IMR-90 (cell line): Measurements from ENCODE around the gene GHDC. TPM values are rescaled to one million over a fixed set of nuclear protein-coding genes. Genes with fewer than 3 reads are reported as not detected.

Experiments
- ATAC-seq: fragments of 200-7000 bp; cut with Tn5 transposase; 2 replicates; pipeline ENCODE4 v1.9.1; 2020; ENCODE audit warnings: low read depth, mild to moderate bottlenecking, moderate library complexity
- BruUV-seq: library from RNA; stranded (reverse); fragments of 400-500 nt; replicated peaks from 2 replicates; lab custom pipeline; 2021; lab: Mats Ljungman, UMichigan
- CTCF ChIA-PET: fragments of 300-600 bp; formaldehyde crosslinking; extraction: SDS; loops from one replicate; lab custom pipeline; 2021; ENCODE audit warnings: antibody characterized with exemption; lab: Yijun Ruan, JAX
- POLR2A ChIA-PET: fragments of 300-600 bp; sonication (Branson Sonifier 250); formaldehyde crosslinking; loops from one replicate; lab custom pipeline; 2022; ENCODE audit warnings: antibody characterized with exemption; ENCODE audit not compliant: unreplicated experiment; lab: Charles Lee
- DNase-seq: peaks from one replicate; pipeline ENCODE4 v3.0.0; 2013
- H2AFZ ChIP-seq: replicated peaks from 2 replicates; pipeline ENCODE3; 2013; ENCODE audit warnings: low read length, mild to moderate bottlenecking; ENCODE audit not compliant: poor library complexity
- H2AK5ac ChIP-seq: 2 replicates; pipeline ENCODE4 v1.6.1; 2013; ENCODE audit warnings: low read depth, low read length, inconsistent platforms
- H2AK9ac ChIP-seq: replicated peaks from 2 replicates; pipeline ENCODE3; 2013; ENCODE audit warnings: mild to moderate bottlenecking, low read depth, low read length, moderate library complexity; ENCODE audit not compliant: poor library complexity
- H2BK120ac ChIP-seq: 2 replicates; pipeline ENCODE4 v1.6.1; 2013; ENCODE audit warnings: low read depth, low read length, inconsistent platforms
- H2BK15ac ChIP-seq: 3 replicates; pipeline ENCODE4 v1.6.1; 2013; ENCODE audit warnings: low read depth, low read length, inconsistent platforms
- H2BK20ac ChIP-seq: 2 replicates; pipeline ENCODE4 v1.6.1; 2013; ENCODE audit warnings: low read depth, mild to moderate bottlenecking, inconsistent platforms, low read length, moderate library complexity
- H2BK5ac ChIP-seq: 2 replicates; pipeline ENCODE4 v1.6.1; 2013; ENCODE audit warnings: mild to moderate bottlenecking, low read depth, low read length, inconsistent platforms; ENCODE audit not compliant: poor library complexity, severe bottlenecking
- H3K14ac ChIP-seq: replicated peaks from 2 replicates; pipeline ENCODE4 v1.6.1; 2013; ENCODE audit warnings: low read depth, low read length, inconsistent platforms
- H3K18ac ChIP-seq: 2 replicates; pipeline ENCODE4 v1.6.1; 2013; ENCODE audit warnings: low read depth, low read length, control low read depth
- H3K23ac ChIP-seq: 2 replicates; pipeline ENCODE4 v1.6.1; 2013; ENCODE audit warnings: low read depth, low read length, inconsistent platforms
- H3K27ac ChIP-seq: 2 replicates; pipeline ENCODE4 v1.5.1; 2013; ENCODE audit warnings: mild to moderate bottlenecking, control low read depth, low read length; ENCODE audit not compliant: insufficient read depth
- H3K27me3 ChIP-seq: 2 replicates; pipeline ENCODE4 v1.6.1; 2013; ENCODE audit warnings: low read length; ENCODE audit not compliant: control insufficient read depth, insufficient read depth
- H3K36me3 ChIP-seq: 2 replicates; pipeline ENCODE4 v1.6.1; 2013; ENCODE audit warnings: low read length, mixed read lengths; ENCODE audit not compliant: control insufficient read depth, insufficient read depth
- H3K4ac ChIP-seq: 2 replicates; pipeline ENCODE4 v1.6.1; 2013; ENCODE audit warnings: low read depth, low read length, inconsistent platforms
- H3K4me1 ChIP-seq: 2 replicates; pipeline ENCODE4 v1.6.1; 2013; ENCODE audit warnings: low read length, mixed read lengths; ENCODE audit not compliant: control insufficient read depth, insufficient read depth
- H3K4me2 ChIP-seq: 2 replicates; pipeline ENCODE4 v1.6.1; 2013; ENCODE audit warnings: low read depth, mild to moderate bottlenecking, control low read depth, low read length, moderate library complexity
- H3K4me3 ChIP-seq: 2 replicates; pipeline ENCODE4 v1.5.1; 2013; ENCODE audit warnings: low read depth, mild to moderate bottlenecking, control low read depth, low read length, moderate library complexity; ENCODE audit not compliant: insufficient read depth
- H3K56ac ChIP-seq: 2 replicates; pipeline ENCODE4 v1.6.1; 2013; ENCODE audit warnings: low read length, inconsistent platforms; ENCODE audit not compliant: insufficient read depth; ENCODE audit errors: extremely low read depth
- H3K79me1 ChIP-seq, 2 experiments: 2 replicates each; pipeline ENCODE4 v1.6.1; 2013; ENCODE audit warnings: low read length in 2 of 2, inconsistent platforms in 1 of 2, low read depth in 1 of 2
- H3K9ac ChIP-seq: 2 replicates; pipeline ENCODE4 v1.6.1; 2013; ENCODE audit warnings: low read depth, low read length, control low read depth
- H3K9me1 ChIP-seq: 2 replicates; pipeline ENCODE4 v1.6.1; 2013; ENCODE audit warnings: low read length, inconsistent platforms; ENCODE audit not compliant: insufficient read depth
- H3K9me3 ChIP-seq: 2 replicates; pipeline ENCODE4 v1.6.1; 2013; ENCODE audit warnings: low read length; ENCODE audit not compliant: control insufficient read depth, insufficient read depth
- H4K20me1 ChIP-seq: 2 replicates; pipeline ENCODE4 v1.6.1; 2013; ENCODE audit warnings: low read length, inconsistent platforms; ENCODE audit not compliant: insufficient read depth
- H4K5ac ChIP-seq: 2 replicates; pipeline ENCODE4 v1.6.1; 2013; ENCODE audit warnings: mild to moderate bottlenecking, low read depth, low read length, control low read depth
- H4K8ac ChIP-seq, 2 experiments: 2 replicates each; pipeline ENCODE4 v1.6.1; 2013; ENCODE audit warnings: low read depth in 2 of 2, low read length in 2 of 2, control low read depth in 1 of 2, inconsistent platforms in 1 of 2
- H4K91ac ChIP-seq: 2 replicates; pipeline ENCODE4 v1.6.1; 2013; ENCODE audit warnings: low read depth, low read length, inconsistent platforms; ENCODE audit not compliant: insufficient read depth
- BHLHE40 ChIP-seq: fragments of 150-350 bp; IDR thresholded peaks from 2 replicates; pipeline ENCODE4 v1.6.1; 2016; ENCODE audit warnings: mild to moderate bottlenecking, low read depth, low read length
- CEBPB ChIP-seq: IDR thresholded peaks from 2 replicates; pipeline ENCODE4 v1.6.1; 2012; ENCODE audit warnings: low read depth, low read length, improper control_type of control experiment
- CHD1 ChIP-seq: IDR thresholded peaks from 2 replicates; pipeline ENCODE4 v1.6.1; 2012; ENCODE audit warnings: low read depth, low read length, improper control_type of control experiment
- FOS ChIP-seq: fragments of 150-350 bp; IDR thresholded peaks from 2 replicates; pipeline ENCODE4 v1.6.1; 2016; ENCODE audit warnings: low read depth, low read length
- MAFK ChIP-seq: IDR thresholded peaks from 2 replicates; pipeline ENCODE4 v1.6.1; 2012; ENCODE audit warnings: low read depth, low read length, improper control_type of control experiment
- MAZ ChIP-seq: IDR thresholded peaks from 2 replicates; pipeline ENCODE4 v1.6.1; 2012; ENCODE audit warnings: low read depth, mild to moderate bottlenecking, low read length, improper control_type of control experiment, moderate library complexity, borderline replicate concordance
- MXI1 ChIP-seq: IDR thresholded peaks from 2 replicates; pipeline ENCODE4 v1.6.1; 2012; ENCODE audit warnings: low read depth, mild to moderate bottlenecking, low read length, moderate library complexity, borderline replicate concordance
- NFE2L2 ChIP-seq: fragments of 150-350 bp; IDR thresholded peaks from 2 replicates; pipeline ENCODE4 v1.6.1; 2016; ENCODE audit warnings: low read depth, mild to moderate bottlenecking, low read length
- RAD21 ChIP-seq: IDR thresholded peaks from 2 replicates; pipeline ENCODE4 v1.6.1; 2012; ENCODE audit warnings: low read length, improper control_type of control experiment
- SMC3 ChIP-seq: fragments of 150-350 bp; IDR thresholded peaks from 2 replicates; pipeline ENCODE4 v1.6.1; 2016; ENCODE audit warnings: low read depth, mild to moderate bottlenecking, antibody characterized with exemption, low read length, moderate library complexity
- WGBS, 2 experiments: methylation state at CpG; one replicate each; pipeline versions ENCODE4 v1.1.5 to v1.1.7; 2013; ENCODE audit warnings: missing lambda C conversion rate in 2 of 2; ENCODE audit not compliant: insufficient read length in 1 of 2; ENCODE audit errors: extremely low coverage in 2 of 2; 5-methylcytosine and 5-hydroxymethylcytosine counted together
- dilution Hi-C: fragments of 300-500 bp; cut with HindIII; formaldehyde crosslinking; loops from one replicate; pipeline ENCODE4 v1.14.3; 2018; ENCODE audit warnings: low sequenced_read_pairs; ENCODE audit not compliant: unreplicated experiment
- in situ Hi-C: fragments of 300-500 bp; cut with MboI; formaldehyde crosslinking; loops from 3 replicates; pipeline ENCODE4 v1.14.3; 2019; ENCODE audit warnings: low sequenced_read_pairs, inconsistent platforms, mixed read lengths
- intact Hi-C: fragments of 100-400 bp; cut with micrococcal nuclease; formaldehyde crosslinking; loops from 2 replicates; pipeline ENCODE4 v1.10.0; 2022
- polyA plus RNA-seq, 3 experiments: library from polyadenylated mRNA; depleted of rRNA; stranded (reverse); fragments of >200 nt; gene quantifications; 2 replicates each; pipeline ENCODE4 v1.2.3, GENCODE V29; 2012; ENCODE audit warnings: low replicate concordance in 1 of 3
- total RNA-seq: library from RNA; depleted of rRNA; stranded (reverse); fragments of >200 nt; gene quantifications from 2 replicates; pipeline ENCODE4 v1.2.3, GENCODE V29; 2012
- TF ChIP-seq, protein P1 (sequence below): fragments of 150-350 bp; IDR thresholded peaks from 2 replicates; pipeline ENCODE4 v1.6.1; 2017; ENCODE audit warnings: mild to moderate bottlenecking, antibody characterized with exemption, low read length, low read depth
- TF ChIP-seq, protein P2 (sequence below): conservative IDR thresholded peaks from 2 replicates; pipeline ENCODE4 v1.5.1; 2012; ENCODE audit warnings: mild to moderate bottlenecking, low read depth, low read length, improper control_type of control experiment
- TF ChIP-seq, protein P3 (sequence below): fragments of 150-350 bp; IDR thresholded peaks from 2 replicates; pipeline ENCODE4 v1.6.1; 2016; ENCODE audit warnings: low read depth, mild to moderate bottlenecking, low read length, moderate library complexity, borderline replicate concordance

Gene GHDC
- total and polyA plus RNA-seq, 2 of the 4 experiments (the other 2 are of a cell fraction) = 5.2 to 8.1 TPM

- CTCF ChIA-PET = interaction anchor here (1.4 kb wide), 1 partner anchor 23 kb away, joined by 3 read pairs; no protein-coding TSS in a partner anchor
- H4K5ac ChIP-seq = no peak overlapping the region
- peaks cover 3% of the 10 kb centered on the region for H3K9me1 ChIP-seq
- TF ChIP-seq SMC3 (no peak), MAZ (no peak), FOS (no peak), NFE2L2 (no peak), MAFK (no peak), RAD21 (no peak), CHD1 (no peak), BHLHE40 (no peak), CEBPB (no peak), MXI1 (no peak)
- TF ChIP-seq, protein P1, sequence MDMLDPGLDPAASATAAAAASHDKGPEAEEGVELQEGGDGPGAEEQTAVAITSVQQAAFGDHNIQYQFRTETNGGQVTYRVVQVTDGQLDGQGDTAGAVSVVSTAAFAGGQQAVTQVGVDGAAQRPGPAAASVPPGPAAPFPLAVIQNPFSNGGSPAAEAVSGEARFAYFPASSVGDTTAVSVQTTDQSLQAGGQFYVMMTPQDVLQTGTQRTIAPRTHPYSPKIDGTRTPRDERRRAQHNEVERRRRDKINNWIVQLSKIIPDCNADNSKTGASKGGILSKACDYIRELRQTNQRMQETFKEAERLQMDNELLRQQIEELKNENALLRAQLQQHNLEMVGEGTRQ = no peak
- TF ChIP-seq, protein P2, sequence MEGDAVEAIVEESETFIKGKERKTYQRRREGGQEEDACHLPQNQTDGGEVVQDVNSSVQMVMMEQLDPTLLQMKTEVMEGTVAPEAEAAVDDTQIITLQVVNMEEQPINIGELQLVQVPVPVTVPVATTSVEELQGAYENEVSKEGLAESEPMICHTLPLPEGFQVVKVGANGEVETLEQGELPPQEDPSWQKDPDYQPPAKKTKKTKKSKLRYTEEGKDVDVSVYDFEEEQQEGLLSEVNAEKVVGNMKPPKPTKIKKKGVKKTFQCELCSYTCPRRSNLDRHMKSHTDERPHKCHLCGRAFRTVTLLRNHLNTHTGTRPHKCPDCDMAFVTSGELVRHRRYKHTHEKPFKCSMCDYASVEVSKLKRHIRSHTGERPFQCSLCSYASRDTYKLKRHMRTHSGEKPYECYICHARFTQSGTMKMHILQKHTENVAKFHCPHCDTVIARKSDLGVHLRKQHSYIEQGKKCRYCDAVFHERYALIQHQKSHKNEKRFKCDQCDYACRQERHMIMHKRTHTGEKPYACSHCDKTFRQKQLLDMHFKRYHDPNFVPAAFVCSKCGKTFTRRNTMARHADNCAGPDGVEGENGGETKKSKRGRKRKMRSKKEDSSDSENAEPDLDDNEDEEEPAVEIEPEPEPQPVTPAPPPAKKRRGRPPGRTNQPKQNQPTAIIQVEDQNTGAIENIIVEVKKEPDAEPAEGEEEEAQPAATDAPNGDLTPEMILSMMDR = no peak
- TF ChIP-seq, protein P3, sequence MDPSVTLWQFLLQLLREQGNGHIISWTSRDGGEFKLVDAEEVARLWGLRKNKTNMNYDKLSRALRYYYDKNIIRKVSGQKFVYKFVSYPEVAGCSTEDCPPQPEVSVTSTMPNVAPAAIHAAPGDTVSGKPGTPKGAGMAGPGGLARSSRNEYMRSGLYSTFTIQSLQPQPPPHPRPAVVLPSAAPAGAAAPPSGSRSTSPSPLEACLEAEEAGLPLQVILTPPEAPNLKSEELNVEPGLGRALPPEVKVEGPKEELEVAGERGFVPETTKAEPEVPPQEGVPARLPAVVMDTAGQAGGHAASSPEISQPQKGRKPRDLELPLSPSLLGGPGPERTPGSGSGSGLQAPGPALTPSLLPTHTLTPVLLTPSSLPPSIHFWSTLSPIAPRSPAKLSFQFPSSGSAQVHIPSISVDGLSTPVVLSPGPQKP = no peak
- H3K79me1 ChIP-seq = peaks cover 22 to 57% of the 10 kb centered on the region in 2 experiments
- H3K27ac ChIP-seq = no peak overlapping the region
- H3K36me3 ChIP-seq = peaks cover 25% of the 10 kb centered on the region
- no peak overlapping the region for H3K18ac ChIP-seq
- no peak overlapping the region for H2AFZ ChIP-seq
- POLR2A ChIA-PET = no interaction called here
- no peaks in the 10 kb centered on the region for H3K27me3 ChIP-seq
- intact Hi-C loops = no loop called here
- no peak overlapping the region for H3K23ac ChIP-seq
- peaks cover 20% of the 10 kb centered on the region; the same call in 1 of the 2 replicates for H4K20me1 ChIP-seq
- no peak overlapping the region for H2BK15ac ChIP-seq
- no peak overlapping the region for H3K9ac ChIP-seq
- H4K8ac ChIP-seq = no peak overlapping the region
- H3K4ac ChIP-seq = no peak overlapping the region
- no peak overlapping the region for H2BK20ac ChIP-seq
- H3K4me1 ChIP-seq = peaks cover 4% of the 10 kb centered on the region
- ATAC-seq (no peak), DNase-seq (no peak)
- no peak overlapping the region for H3K56ac ChIP-seq
- H3K4me3 ChIP-seq = no peak overlapping the region
- H3K4me2 ChIP-seq = no peak overlapping the region
- H4K91ac ChIP-seq = no peak overlapping the region
- H2AK9ac ChIP-seq = no peak overlapping the region
- H2BK5ac ChIP-seq = no peak overlapping the region
- dilution Hi-C loops = no loop called here
- no peak overlapping the region for H3K14ac ChIP-seq
- no CpG with 5 or more reads among the region's 5 CpGs for WGBS, 2 experiments
- no TSS peak for BruUV-seq
- in situ Hi-C loops = loop anchor here (10.0 kb wide), 1 partner anchor 299 kb away; no protein-coding TSS in a partner anchor
- no peaks in the 10 kb centered on the region for H3K9me3 ChIP-seq
- H2BK120ac ChIP-seq = no peak overlapping the region
- H2AK5ac ChIP-seq = no peak overlapping the region
Measured at GRCh38 chr17:42225646-42226045, 31.4 kb upstream of the GHDC start.
